Cardiac fibroblast (primary cell): ENCODE measurements around the gene TLL1.

Experiments used
- DNase-seq, 2 donors: peaks; one replicate each; pipeline versions ENCODE4 v3.0.0 to v3.0.0-alpha.2; 2010; ENCODE audit warnings: low read depth in 2 of 2
- H3K4me3 ChIP-seq, 2 donors: replicated peaks in 1 of 2; 1 replicate in 1 of 2; 2 replicates in 1 of 2; pipeline ENCODE4 v1.5.1; 2011; ENCODE audit warnings: low read depth in 2 of 2, low read length in 2 of 2, mild to moderate bottlenecking in 2 of 2, moderate library complexity in 1 of 2
- CTCF ChIP-seq: IDR thresholded peaks from one replicate; pipeline ENCODE4 v1.5.1; 2011; ENCODE audit warnings: low read depth, mild to moderate bottlenecking, low read length, inconsistent platforms

TLL1 gene

GRCh38 chr4:166143227-166143626 lies 270.2 kb downstream of the TLL1 start:
- DNase-seq, result peak in 1 of 2 donors; percentile 69
- H3K4me3 ChIP-seq, result no peak overlapping the region
- no peak for TF ChIP-seq CTCF

- no peak for TF ChIP-seq CTCF
- peak; percentile 45 to 55 for DNase-seq
- no peak overlapping the region for H3K4me3 ChIP-seq
These were observed 271.6 kb downstream of the TLL1 start for GRCh38 chr4:166144607-166145006.

DNA sequence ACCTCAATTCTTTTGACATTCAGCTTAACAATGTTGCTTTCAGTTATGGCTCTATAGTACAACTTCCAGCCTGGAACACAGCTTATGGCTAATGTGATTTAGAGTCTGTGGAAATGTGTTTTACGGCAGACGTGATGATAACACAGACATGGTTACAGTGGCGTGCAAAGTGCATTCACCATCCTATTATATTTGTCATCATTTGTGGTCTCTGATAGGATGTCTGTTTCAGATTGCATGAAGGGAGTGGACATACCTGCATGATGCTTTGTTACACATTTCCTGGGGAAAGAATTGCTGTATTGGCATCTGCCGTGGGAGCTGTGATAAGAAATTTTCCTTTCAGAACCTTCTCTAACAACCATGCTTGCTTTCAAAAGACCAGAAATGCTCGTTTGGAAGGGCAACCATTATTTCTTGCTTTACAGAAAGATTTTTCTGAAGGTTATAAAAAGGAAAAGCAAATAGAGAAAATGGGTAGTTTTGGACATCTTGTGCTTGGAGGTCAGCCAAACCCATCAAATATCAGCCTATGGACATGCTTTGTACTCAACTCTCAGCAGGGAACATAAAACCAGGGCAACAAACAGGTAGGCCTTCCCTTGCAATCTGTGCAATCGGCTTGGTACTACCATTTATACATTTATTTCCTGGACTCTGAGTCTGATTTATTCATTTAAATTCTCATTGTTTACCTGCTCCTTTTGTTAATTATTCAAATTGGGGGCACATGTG lies 273.9 kb downstream of the TLL1 start:
- no peak for TF ChIP-seq CTCF
- no peak overlapping the region for H3K4me3 ChIP-seq
- peak; percentile 12 to 50 for DNase-seq
